Stimulated activated CD8-positive, alpha-beta memory T cell treated with anti-CD3 and anti-CD28 coated beads, Interleukin-15, amount 100 ng/mL, for 4 hours (primary cell): ENCODE data around the gene HCFC2.
"Not testable (repeated sequence)": the region's sequence is repeated elsewhere in the genome, so short reads cannot be mapped to it uniquely, and the experiment has no call there.

Experiments used
- DNase-seq, 2 donors: peaks; one replicate each; pipeline ENCODE4 v3.0.0-alpha.2; 2020; ENCODE audit warnings: low read depth in 2 of 2

Gene HCFC2

DNA sequence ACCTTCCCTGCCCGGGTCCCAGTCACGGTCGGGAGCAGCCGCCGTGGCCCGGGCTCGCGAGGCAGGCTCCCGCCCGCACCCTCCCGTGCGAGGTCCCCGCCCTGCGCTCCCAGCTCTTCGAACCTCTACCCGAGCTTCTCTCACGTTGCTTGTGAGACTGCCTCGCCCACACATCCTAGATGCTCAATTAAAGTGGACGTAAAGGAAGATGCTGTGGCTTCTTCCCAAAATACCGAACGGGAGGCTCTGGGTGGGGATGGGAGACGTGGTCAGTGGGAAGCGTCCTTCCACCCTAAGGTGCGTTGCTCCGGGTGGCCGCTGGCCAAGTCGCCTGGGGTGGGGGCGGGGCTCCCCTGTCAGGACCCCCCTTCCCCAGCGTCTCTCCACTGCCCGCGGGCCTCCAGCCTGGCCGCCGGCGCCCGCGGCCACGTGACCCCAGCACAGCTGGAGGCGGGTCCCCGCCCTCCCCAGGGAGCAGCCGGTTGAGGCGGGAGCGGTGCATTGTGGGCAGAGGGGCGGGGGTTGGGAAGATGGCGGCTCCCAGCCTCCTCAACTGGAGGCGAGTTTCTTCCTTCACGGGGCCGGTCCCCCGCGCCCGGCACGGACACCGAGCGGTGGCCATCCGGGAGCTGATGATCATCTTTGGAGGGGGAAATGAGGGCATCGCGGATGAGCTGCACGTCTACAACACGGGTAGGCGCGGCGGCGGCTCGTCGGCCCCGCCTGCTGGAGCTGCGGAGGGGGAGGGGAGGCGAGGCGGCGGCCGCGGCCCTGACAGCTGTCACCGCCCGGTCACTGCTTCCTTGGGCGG is at the start of gene HCFC2:
Gene HCFC2, plus strand, starts transcription at position 501 of the 811 bp plus-strand sequence. Its CDS starts 30 bp downstream, at position 531.
- DNase-seq, result peak; percentile 84 to 85

DNA sequence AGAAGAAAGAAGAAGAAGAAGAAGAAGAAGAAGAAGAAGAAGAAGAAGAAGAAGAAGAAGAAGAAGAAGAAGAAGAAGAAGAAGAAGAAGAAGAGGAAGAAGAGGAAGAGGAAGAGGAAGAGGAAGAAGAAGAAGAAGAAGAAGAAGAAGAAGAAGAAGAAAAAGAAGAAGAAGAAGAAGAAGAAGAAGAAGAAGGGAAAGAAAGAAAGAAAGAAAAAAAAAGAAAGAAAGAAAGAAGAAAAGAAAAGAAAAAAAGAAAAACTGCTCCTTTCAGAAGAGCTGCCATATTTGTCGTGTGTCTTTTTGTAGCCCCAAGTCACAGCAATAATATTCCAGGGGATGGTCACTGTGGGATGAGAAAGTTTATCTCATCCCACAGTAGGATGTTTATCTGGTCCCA is 42.5 kb upstream of the HCFC2 start:
- DNase-seq, result not testable (repeated sequence)

DNA sequence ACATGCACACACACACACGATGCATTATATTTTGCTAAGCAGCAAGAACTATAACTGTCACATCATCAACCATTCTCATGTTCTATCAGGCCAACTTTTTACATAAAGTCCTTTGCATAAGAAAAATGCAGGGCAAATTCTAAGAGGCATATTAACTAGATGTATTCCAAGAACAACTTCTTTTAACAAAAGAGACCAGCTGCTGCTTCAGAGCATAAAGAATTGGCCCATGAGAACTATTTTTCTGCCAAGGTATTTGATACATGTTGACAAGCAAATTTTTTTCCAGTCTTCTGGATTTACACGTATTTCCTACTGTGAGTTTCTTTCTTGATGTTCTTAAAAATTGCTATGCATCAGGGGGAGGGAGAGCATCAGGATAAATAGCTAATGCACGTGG is 41.5 kb upstream of the HCFC2 start:
- DNase-seq, result no peak

DNA sequence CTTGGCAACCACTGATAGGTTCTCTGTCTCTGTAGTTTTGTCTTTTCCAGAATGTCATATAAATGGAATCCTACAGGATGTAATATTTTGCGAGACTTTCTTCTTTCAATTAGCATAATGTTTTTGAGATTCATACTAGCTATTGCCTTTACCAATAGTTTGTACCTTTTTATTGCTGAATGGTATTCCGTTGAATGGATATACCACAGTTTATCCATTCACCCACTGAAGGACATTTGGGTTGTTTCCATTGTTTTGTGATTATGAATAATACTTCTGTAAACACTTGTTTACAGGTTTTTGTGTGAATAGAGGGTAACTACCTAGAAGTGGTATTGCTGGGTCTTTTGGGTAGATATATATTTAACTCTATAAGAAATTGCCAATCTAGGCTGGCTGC is 40.6 kb upstream of the HCFC2 start:
- no peak for DNase-seq

DNA sequence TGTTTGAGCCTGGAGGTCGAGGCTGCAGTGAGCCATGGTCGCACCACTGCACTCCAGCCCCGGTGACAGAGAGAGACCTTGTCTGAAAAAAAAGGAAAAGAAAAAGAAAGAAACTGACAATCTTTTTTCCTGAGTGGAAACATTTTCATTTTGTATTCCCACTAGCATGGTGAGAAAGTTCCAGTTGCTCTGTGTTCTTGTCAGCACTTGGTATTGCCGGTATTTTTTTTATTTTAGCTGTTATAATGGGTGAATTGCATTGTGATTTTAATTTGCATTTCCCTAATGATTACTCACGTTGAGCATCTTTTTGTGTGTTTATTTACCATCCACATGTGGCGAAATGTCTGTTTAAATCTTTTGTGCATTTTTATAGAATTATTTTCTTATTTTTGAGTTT is 40.0 kb upstream of the HCFC2 start:
- no peak for DNase-seq

DNA sequence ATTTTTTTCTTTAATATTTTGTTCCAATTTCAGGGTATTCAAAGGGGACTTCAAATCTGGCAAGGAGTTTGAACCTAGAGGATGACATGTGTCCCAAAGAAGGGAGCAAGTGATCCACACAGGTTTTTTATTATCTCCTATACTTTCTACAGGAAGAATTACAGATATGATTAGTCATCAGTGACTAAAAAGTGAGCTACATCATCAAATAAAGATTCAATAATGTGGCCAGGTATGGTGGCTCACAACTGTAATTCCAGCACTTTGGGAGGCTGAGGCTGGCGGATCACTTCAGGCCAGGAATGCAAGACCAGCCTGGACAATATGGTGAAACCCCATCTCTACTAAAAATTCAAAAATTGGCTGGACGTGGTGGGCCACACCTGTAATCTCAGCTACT is 38.6 kb upstream of the HCFC2 start:
- no peak for DNase-seq

DNA sequence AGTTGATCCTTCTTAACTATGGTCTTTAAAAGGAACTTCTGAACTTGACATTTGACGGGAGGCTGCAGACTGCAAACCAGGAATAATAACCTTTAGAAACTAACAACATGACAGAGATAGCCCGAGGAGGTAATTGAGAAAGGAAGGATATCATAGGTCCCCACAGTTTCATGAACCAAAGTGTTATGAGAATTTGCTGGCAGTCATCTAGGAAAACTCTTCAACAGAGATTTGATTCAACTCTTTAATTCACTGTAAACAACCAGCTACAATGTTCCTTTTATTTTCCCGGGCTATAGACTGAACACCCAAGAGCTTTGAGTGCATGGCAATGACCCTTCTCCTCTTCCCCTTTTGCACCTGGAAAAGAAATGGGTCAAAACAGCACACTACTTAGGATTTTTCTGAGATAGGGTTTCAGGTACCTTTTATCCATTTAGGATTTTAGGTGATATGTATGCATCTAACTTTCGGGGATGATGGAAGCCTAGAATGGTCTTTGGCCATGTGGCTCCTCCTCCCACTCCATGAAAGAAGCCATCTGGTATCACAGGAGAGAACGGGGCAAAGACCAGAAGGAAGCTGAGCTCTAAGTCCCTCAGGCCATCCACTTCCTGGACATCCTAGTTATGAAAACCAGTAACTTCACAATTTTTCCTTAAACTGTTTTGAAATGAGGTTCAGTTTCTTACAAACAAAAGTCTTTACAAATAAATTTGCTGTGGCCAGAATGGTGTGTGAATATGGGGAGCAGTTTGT is 37.3 kb upstream of the HCFC2 start:
- no peak for DNase-seq

DNA sequence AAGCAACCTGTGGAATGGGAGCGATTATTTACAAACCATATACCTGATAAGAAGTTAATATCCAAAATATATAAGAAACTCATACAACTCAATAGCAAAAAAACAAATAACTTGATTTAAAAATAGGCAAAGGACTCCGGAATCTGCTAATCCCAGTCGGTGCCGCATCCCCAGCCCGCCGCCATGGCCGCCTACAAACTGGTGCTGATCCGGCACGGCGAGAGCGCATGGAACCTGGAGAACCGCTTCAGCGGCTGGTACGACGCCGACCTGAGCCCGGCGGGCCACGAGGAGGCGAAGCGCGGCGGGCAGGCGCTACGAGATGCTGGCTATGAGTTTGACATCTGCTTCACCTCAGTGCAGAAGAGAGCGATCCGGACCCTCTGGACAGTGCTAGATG is 33.7 kb upstream of the HCFC2 start:
- DNase-seq, result not testable (repeated sequence)

DNA sequence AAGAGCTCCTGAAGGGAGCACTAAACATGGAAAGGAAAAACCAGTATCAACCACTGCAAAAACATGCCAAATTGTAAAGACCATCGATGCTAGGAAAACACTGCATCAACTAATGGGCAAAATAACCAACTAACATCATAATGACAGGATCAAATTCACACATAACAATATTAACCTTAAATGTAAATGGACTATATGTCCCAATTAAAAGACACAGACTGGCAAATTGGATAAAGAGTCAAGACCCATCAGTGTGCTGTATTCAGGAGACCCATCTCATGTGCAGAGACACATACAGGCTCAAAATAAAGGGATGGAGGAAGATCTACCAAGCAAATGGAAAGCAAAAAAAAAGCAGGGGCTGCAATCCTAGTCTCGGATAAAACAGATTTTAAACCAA is 28.2 kb upstream of the HCFC2 start:
- not testable (repeated sequence) for DNase-seq

DNA sequence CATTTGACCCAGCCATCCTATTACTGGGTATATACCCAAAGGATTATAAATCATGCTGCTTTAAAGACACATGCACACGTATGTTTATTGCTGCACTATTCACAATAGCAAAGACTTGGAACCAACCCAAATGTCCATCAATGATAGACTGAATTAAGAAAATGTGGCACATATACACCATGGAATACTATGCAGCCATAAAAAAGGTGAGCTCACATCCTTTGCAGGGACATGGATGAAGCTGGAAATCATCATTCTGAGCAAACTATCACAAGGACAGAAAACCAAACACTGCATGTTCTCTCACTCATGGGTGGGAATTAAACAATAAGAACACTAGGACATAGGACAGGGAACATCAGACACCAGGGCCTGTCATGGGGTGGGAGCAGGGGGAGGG is 24.6 kb upstream of the HCFC2 start:
- DNase-seq, result not testable (repeated sequence)

DNA sequence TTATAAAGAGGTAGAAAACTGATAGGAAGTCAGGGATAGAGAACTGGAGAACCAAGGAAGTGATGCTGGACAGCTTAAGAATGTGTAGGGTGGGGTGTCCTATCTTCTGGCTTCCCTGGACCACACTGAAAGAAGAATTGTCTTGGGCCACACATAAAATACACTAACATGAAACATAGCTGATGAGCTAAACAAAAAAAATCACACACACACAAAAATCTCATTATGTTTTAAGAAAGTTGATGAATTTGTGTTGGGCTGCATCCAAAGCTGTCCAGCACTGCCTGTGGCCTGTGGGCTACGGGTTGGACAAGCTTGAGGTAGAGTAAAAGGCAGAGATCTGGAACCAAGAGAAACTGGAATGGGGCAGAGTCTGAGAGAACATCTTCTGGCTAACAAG is 21.8 kb upstream of the HCFC2 start:
- no peak for DNase-seq

DNA sequence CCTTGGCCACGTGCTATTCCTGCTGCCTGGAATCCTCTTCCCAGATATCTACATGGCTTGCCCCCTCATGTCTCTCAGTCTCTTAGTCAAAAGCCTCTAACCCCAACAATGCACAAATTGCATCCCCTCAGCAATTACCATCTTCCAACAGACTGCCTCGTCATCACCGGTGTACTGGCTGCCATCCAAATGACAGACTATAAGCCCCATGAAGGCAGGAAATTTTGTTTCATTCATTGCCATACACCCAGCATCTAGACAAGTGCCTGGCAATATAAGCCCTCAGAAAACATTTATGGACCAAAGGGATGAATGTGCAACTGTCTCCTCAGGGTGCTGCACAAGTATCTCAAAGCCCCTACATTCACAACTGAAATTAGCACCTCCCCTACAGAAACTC is 20.2 kb upstream of the HCFC2 start:
- DNase-seq, result no peak

DNA sequence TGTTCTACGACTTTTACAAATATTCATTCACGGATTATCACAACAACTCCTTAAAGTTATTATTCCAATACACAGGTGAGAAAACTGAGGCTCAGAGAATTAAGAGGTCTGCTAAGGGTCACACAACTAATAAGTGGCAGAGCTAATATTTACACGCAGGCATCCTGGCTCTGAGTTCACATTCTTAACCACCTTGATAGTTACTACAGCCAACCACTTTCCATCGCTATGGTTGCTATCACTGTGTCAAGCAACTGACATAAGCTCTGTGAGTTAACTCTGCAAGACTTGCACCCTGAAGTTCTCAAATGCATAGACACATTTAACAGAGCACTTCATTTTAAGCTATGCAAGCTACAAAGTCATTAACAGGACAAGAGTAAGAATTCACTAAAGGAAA is 18.0 kb upstream of the HCFC2 start:
- DNase-seq, result no peak

DNA sequence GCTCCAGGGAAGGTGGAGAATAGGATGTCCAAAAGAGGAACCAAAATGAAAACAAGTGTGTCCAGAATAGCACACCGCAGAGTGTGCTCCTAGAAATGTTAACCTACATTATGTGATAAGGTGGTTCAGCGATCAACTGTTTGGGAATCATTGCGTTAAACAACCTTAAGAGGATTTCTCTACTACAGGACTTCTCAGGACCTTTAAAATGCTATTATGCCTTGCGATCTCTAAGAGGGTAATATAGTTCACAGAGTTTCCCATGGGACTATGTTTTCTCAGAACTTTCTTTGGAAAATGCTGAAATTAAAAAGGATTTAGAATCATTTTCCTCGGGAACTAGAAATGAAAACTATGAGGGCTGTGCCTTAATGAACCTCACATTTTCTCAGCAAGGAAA is 16.2 kb upstream of the HCFC2 start:
- DNase-seq, result no peak

DNA sequence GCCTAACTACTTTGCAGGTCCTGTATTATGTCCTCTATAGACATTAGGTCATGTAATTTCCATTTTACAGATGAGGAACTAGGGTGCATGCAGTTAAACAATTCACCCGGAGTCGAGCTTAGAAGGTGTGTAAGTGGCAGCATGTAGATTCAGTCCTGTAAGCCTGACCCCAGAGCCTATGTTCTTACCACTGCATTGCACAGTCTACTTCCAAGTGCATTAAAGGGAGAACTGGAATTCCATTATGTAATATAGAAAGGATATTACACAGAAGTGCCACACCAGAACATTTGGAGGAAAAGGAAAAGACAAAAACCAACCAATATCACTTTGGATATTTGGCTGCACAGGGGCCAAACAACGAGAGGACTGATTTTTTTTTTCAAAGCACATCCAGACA is 15.5 kb upstream of the HCFC2 start:
- DNase-seq, result no peak

DNA sequence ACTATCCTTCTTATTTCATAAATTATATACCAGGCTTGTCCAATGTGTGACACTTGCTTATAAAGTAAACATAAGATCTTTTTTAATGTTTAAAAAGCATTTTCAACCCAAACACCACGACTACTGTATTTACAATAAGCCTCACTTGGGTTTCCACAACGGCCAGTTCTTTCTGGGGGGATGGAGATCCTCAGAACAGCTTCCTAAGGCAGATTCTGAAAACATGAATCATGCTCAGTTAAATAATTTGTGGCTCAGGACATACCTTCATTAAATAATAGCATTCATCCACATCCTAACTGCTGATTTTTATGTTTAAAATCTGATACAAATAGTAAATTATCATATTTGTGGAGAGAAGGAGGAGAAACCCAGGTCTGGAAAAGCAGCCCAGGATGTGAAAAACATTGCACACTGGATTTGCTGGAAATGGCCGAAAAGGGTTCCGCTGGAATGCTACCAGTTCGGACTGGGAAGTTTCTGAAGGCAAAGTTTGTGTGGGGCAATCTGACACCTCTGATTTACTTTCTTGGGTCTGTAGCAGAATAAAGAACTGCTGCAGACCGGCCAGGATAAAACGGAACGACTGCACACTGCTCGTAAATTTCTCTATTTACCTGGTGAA is 14.9 kb upstream of the HCFC2 start:
- no peak for DNase-seq

DNA sequence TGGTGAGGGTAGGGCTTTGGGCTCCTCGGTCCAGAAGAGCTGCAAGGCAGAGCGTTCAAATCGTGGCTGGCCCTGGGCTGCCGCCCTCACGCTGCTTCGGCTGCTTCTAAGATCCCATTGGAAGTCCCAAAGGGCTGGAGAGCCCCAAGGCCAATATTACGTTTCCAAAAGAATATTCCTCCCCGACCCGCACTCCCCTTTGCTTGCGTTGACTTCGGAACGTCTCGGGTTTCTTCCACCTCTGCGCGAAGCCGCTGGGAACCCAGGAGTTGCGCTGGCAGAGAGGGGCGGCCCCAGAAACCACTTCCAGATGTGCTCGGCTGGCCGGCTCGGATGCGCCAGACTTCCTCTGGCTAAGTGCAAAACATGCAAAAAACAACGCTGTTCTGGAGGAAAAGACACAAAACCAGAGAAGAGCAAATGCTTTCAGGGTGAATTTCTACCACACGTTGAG is 14.4 kb upstream of the HCFC2 start, which contains the start of gene GLT8D2:
Gene GLT8D2, minus strand, starts transcription at position 285 of the 454 bp plus-strand sequence. CDS start 30,539 bp downstream, outside the sequence.
- no peak for DNase-seq

DNA sequence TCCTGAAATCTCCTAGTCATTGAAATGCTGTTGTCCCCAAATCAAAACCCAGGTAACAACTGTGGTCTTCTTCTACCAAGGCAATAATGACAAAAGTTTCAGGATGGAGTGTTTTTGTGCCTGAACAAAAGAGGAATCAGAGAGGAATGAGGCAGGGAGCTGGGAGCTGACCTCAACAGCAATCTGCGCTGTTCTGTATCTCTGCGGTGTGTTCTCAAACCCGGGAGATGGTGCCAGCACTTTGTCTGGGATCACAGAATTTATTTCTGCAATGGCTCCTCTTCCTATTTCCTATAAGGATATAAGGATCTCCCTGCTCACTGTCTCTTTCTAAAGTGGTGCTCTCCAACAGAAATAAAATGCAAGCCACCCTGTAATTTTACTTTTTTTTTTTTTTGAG is 13.9 kb upstream of the HCFC2 start:
- no peak for DNase-seq

DNA sequence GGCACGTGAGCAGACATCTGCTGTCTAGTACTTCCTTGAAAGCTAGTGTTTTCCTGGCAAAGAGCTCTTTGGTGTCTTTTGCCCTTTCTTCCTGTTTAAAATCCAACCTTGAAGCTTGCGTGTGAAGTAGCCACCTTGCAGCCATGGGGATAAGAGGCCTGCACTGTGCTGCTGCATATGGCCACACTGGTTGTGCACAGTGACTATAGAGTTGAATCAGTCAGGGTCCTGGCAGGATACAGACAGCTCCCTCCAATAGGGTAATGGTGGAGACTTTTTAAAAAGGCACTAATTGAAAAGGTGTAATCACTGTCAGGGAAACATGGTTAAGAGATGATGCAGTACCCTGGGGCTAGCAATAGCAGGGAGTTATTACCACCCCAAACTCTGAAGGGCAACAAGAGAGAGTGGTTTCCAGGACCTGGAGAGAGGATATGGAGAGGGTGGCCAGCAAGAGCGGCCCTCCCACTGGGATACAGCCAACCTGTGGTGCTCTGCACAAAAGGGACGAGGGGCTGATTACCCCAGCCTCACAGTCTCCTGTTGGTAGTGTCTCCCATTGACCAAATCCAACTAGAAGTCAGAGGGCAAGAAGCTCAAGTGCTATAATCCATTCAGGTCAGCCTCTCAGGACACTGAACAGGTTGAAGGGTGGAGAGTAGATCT is 9.5 kb upstream of the HCFC2 start:
- DNase-seq, result no peak

DNA sequence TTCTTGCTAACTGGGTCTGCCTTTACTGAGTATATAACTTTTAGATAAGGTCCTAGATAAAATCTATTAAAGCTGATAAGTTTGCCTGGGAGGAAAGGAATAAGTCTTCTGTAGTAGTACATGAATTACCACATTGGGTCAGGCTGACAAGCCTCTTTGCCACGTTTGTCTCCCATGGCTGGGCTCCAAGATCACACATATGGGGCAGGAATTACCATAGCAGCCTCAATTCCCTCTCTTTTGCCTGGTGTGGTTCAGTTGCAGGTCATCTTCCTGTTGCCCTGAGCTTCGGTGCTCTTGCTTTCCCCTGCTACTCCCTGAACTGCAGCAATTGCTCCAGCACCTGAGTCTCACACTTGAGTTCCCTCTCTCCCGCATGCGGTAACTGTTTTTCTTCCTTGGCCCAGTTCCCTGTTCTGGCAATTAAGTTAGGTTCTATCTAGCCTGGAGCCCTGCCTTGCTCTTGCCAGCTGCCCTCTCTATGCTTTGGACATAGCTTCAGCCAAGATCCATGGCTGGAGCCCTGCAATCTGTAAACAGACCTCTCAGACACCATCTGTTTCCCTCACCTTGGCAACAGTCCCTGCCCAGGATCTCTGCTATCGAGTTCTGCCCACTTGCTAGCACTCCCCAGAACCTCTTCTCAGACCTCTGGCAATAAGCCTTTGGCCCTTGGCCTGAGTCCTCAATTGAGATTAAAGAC is 8.5 kb upstream of the HCFC2 start:
- DNase-seq, result no peak

DNA sequence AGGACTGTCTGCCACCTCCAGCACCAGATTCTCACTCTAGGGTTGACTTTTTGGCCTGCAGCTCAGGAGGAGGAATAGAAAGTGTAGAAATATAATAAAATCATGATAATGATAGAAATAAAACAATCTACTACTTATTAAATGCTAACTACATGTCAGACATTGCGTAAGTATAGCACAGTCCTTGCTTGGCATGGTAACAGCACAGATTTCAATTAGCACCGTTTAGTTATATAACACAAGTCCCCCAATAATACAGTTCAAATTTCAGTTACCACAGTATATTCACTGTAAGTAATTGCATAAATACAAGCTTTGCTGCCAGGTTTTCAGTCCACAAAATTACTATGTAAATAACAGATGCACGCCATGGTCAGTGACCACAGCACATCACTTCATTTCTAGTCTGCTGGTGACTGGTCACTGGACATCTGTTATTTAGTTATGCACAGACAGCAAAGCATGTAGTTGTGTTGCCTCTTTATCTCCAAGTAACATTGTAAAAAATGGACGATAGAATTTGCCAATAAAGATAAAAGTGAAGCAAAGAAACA is 7.8 kb upstream of the HCFC2 start:
- no peak for DNase-seq
